Caco-2 (cell line): ENCODE data around the gene PRAMEF18. TPM values are rescaled to one million over a fixed set of nuclear protein-coding genes. Genes with fewer than 3 reads are reported as not detected.
"Not testable (repeated sequence)": the region's sequence is repeated elsewhere in the genome, so short reads cannot be mapped to it uniquely, and the experiment has no call there.

Source experiments
- BruUV-seq: library from RNA; stranded (reverse); fragments of 400-500 nt; replicated peaks from 2 replicates; lab custom pipeline; 2021; lab: Mats Ljungman, UMichigan
- CTCF ChIA-PET: fragments of 300-600 bp; sonication (Branson Sonifier 250); formaldehyde crosslinking; loops from one replicate; lab custom pipeline; 2022; ENCODE audit warnings: antibody characterized with exemption; lab: Charles Lee
- POLR2A ChIA-PET: fragments of 300-600 bp; sonication (Branson Sonifier 250); formaldehyde crosslinking; loops from one replicate; lab custom pipeline; 2022; ENCODE audit warnings: antibody characterized with exemption; lab: Charles Lee
- DNase-seq, 2 experiments: peaks; one replicate each; pipeline versions ENCODE4 v3.0.0 to v3.0.0-alpha.2; 2020 to 2022
- H3K27me3 ChIP-seq: replicated peaks from 2 replicates; pipeline ENCODE4 v1.6.0; 2011; ENCODE audit warnings: low read length; ENCODE audit not compliant: control insufficient read depth, insufficient read depth
- H3K36me3 ChIP-seq: 2 replicates; pipeline ENCODE4 v1.5.1; 2011; ENCODE audit warnings: low read length; ENCODE audit not compliant: control insufficient read depth, insufficient read depth
- H3K4me1 ChIP-seq: fragments of 250-450 bp; sonication (Bioruptor Pico); 2 replicates; pipeline ENCODE4 v1.5.1; 2020; ENCODE audit warnings: mild to moderate bottlenecking
- H3K4me3 ChIP-seq: 2 replicates; pipeline ENCODE4 v1.5.1; 2011; ENCODE audit warnings: low read depth, mild to moderate bottlenecking, control low read depth, low read length
- H3K9me3 ChIP-seq: fragments of 250-450 bp; sonication (Bioruptor Pico); 2 replicates; pipeline ENCODE4 v1.5.1; 2020; ENCODE audit warnings: mild to moderate bottlenecking, moderate library complexity
- H3K27ac Mint-ChIP-seq: one replicate; pipeline ENCODE4 v1.8.0; 2022; ENCODE audit warnings: mixed read lengths; ENCODE audit not compliant: unreplicated experiment
- H3K27me3 Mint-ChIP-seq: one replicate; pipeline ENCODE4 v1.8.0; 2022; ENCODE audit warnings: mixed read lengths; ENCODE audit not compliant: insufficient read depth, unreplicated experiment
- H3K36me3 Mint-ChIP-seq: one replicate; pipeline ENCODE4 v1.8.0; 2022; ENCODE audit warnings: mild to moderate bottlenecking, mixed read lengths; ENCODE audit not compliant: insufficient read depth, unreplicated experiment
- H3K4me1 Mint-ChIP-seq: one replicate; pipeline ENCODE4 v1.8.0; 2022; ENCODE audit warnings: low read depth, mixed read lengths; ENCODE audit not compliant: unreplicated experiment
- H3K4me3 Mint-ChIP-seq: one replicate; pipeline ENCODE4 v1.8.0; 2022; ENCODE audit warnings: mild to moderate bottlenecking, moderate library complexity, mixed read lengths; ENCODE audit not compliant: unreplicated experiment
- H3K9me3 Mint-ChIP-seq: one replicate; pipeline ENCODE4 v1.8.0; 2022; ENCODE audit warnings: mixed read lengths; ENCODE audit not compliant: unreplicated experiment
- intact Hi-C: fragments of 100-400 bp; cut with micrococcal nuclease; formaldehyde crosslinking; loops from one replicate; pipeline ENCODE4 v1.10.0; 2022; ENCODE audit not compliant: unreplicated experiment
- total RNA-seq: library from RNA; stranded (reverse); gene quantifications from 2 replicates; pipeline ENCODE4 v1.2.3, GENCODE V29; 2022

PRAMEF18 gene
- total RNA-seq, 1 experiment from 2014 or later: not detected

GRCh38 chr1:13243536-13244263, 17.7 kb upstream of the PRAMEF18 start:
- H3K27me3 ChIP-seq, H3K36me3 Mint-ChIP-seq, H3K4me1 Mint-ChIP-seq, intact Hi-C loops, POLR2A ChIA-PET, H3K27me3 Mint-ChIP-seq, H3K27ac Mint-ChIP-seq, H3K4me1 ChIP-seq, BruUV-seq, DNase-seq, H3K4me3 Mint-ChIP-seq, CTCF ChIA-PET, H3K4me3 ChIP-seq, H3K36me3 ChIP-seq, H3K9me3 ChIP-seq, H3K9me3 Mint-ChIP-seq: not testable (repeated sequence)

GRCh38 chr1:13239633-13240032, 13.7 kb upstream of the PRAMEF18 start:
- BruUV-seq, intact Hi-C loops, CTCF ChIA-PET, H3K27me3 ChIP-seq, H3K36me3 ChIP-seq, H3K4me1 Mint-ChIP-seq, H3K4me1 ChIP-seq, H3K27ac Mint-ChIP-seq, POLR2A ChIA-PET, H3K36me3 Mint-ChIP-seq, H3K9me3 Mint-ChIP-seq, H3K9me3 ChIP-seq, H3K27me3 Mint-ChIP-seq, DNase-seq, H3K4me3 Mint-ChIP-seq, H3K4me3 ChIP-seq: not testable (repeated sequence)

- H3K36me3 Mint-ChIP-seq, H3K9me3 Mint-ChIP-seq: not testable (repeated sequence)
Observed at GRCh38 chr1:13237572-13237971, 11.6 kb upstream of the PRAMEF18 start.

DNA sequence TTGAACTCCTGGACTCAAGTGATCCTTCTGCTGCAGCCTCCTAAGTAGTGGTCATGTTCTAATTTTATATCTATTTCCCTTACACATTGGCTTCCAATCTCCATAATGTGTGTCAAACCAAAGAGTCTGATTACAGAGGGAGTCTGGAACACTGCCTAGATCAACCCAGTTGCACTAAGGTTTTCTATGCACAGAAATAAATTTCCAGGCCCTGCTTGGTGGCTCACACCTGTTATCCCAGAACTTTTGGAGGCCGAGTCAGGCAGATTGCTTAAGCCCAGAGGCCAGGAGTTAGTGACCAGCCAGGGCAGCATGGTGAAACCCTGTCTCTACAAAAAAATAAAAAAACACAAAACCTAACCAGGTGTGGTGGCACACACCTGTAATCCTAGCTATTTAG, 8.1 kb upstream of the PRAMEF18 start:
- H3K27me3 Mint-ChIP-seq, H3K36me3 ChIP-seq, H3K27ac Mint-ChIP-seq, H3K4me3 Mint-ChIP-seq, intact Hi-C loops, H3K9me3 Mint-ChIP-seq, H3K9me3 ChIP-seq, H3K4me1 ChIP-seq, POLR2A ChIA-PET, H3K27me3 ChIP-seq, DNase-seq, H3K4me3 ChIP-seq, CTCF ChIA-PET, BruUV-seq, H3K4me1 Mint-ChIP-seq, H3K36me3 Mint-ChIP-seq: not testable (repeated sequence)

More at GRCh38 chr1:13237572-13237971, 11.6 kb upstream of the PRAMEF18 start:
- intact Hi-C loops, H3K4me1 ChIP-seq, BruUV-seq, H3K4me1 Mint-ChIP-seq, H3K4me3 ChIP-seq, H3K4me3 Mint-ChIP-seq, H3K27ac Mint-ChIP-seq, POLR2A ChIA-PET, CTCF ChIA-PET, H3K9me3 ChIP-seq, H3K36me3 ChIP-seq, H3K27me3 Mint-ChIP-seq, H3K27me3 ChIP-seq, DNase-seq: not testable (repeated sequence)

DNA sequence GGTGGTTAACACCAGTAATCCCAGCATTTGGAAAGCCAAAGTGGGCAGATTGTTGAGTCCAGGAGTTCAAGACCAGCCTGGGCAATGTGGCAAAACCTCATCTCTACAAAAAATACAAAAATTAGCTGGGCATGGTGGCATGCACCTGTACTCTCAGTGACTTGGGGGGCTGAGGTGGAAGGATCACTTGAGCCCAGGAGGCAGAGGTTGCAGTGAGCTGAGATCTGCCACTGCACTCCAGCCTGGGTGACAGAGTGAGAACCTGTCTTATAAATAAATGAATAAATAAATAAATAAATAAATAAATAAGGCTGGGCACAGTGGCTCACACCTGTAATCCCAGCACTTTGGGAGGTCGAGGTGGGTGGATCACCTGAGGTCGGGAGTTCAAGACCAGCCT, 6.1 kb upstream of the PRAMEF18 start:
- CTCF ChIA-PET, DNase-seq, H3K9me3 Mint-ChIP-seq, H3K27me3 ChIP-seq, BruUV-seq, H3K9me3 ChIP-seq, H3K27me3 Mint-ChIP-seq, H3K4me3 Mint-ChIP-seq, H3K27ac Mint-ChIP-seq, H3K4me3 ChIP-seq, POLR2A ChIA-PET, H3K36me3 ChIP-seq, intact Hi-C loops, H3K4me1 Mint-ChIP-seq, H3K4me1 ChIP-seq, H3K36me3 Mint-ChIP-seq: not testable (repeated sequence)

GRCh38 chr1:13231061-13231750, 5.3 kb upstream of the PRAMEF18 start:
- BruUV-seq, H3K27me3 ChIP-seq, intact Hi-C loops, H3K36me3 Mint-ChIP-seq, H3K4me3 ChIP-seq, H3K4me1 Mint-ChIP-seq, H3K27ac Mint-ChIP-seq, DNase-seq, H3K9me3 Mint-ChIP-seq, POLR2A ChIA-PET, CTCF ChIA-PET, H3K27me3 Mint-ChIP-seq, H3K4me3 Mint-ChIP-seq, H3K9me3 ChIP-seq, H3K36me3 ChIP-seq, H3K4me1 ChIP-seq: not testable (repeated sequence)

- H3K36me3 Mint-ChIP-seq, H3K4me1 Mint-ChIP-seq, H3K4me1 ChIP-seq, POLR2A ChIA-PET, H3K27ac Mint-ChIP-seq, H3K9me3 ChIP-seq, intact Hi-C loops, H3K4me3 Mint-ChIP-seq, H3K27me3 Mint-ChIP-seq, H3K36me3 ChIP-seq, DNase-seq, H3K27me3 ChIP-seq, H3K4me3 ChIP-seq, BruUV-seq, H3K9me3 Mint-ChIP-seq, CTCF ChIA-PET: not testable (repeated sequence)
Observed at GRCh38 chr1:13230601-13231000, 4.6 kb upstream of the PRAMEF18 start.
